Mesendoderm (in vitro differentiated cells): Measurements from ENCODE around the gene GPR39.
A peak's percentile ranks its signal among the peaks of the same experiment; 100 is the strongest.

Experiments used
- DNase-seq: peaks from one replicate; pipeline ENCODE4 v3.0.0; 2013
- H2AK5ac ChIP-seq: 2 replicates; pipeline ENCODE4 v1.6.1; 2013; ENCODE audit warnings: low read length, inconsistent platforms
- H2BK120ac ChIP-seq: 2 replicates; pipeline ENCODE4 v1.6.1; 2013; ENCODE audit warnings: low read depth, mild to moderate bottlenecking, low read length, moderate library complexity, mixed read lengths
- H2BK15ac ChIP-seq: replicated peaks from 2 replicates; pipeline ENCODE4 v1.6.1; 2013; ENCODE audit warnings: low read depth, mild to moderate bottlenecking, moderate library complexity
- H2BK5ac ChIP-seq: 2 replicates; pipeline ENCODE4 v1.6.1; 2013; ENCODE audit warnings: low read length, inconsistent platforms
- H3K18ac ChIP-seq: 2 replicates; pipeline ENCODE4 v1.6.1; 2013; ENCODE audit warnings: mild to moderate bottlenecking, low read length, mixed read lengths
- H3K23ac ChIP-seq: one replicate; pipeline ENCODE4 v1.6.1; 2013; ENCODE audit warnings: low read length
- H3K27ac ChIP-seq: 2 replicates; pipeline ENCODE4 v1.5.1; 2013; ENCODE audit warnings: low read depth, mild to moderate bottlenecking, inconsistent platforms, low read length, moderate library complexity
- H3K27me3 ChIP-seq: 2 replicates; pipeline ENCODE4 v1.6.1; 2013; ENCODE audit warnings: low read length, control low read depth, mild to moderate bottlenecking, inconsistent platforms; ENCODE audit not compliant: insufficient read depth, poor library complexity
- H3K36me3 ChIP-seq: 2 replicates; pipeline ENCODE4 v1.6.1; 2013; ENCODE audit warnings: low read length, inconsistent platforms; ENCODE audit not compliant: control insufficient read depth, insufficient read depth
- H3K4ac ChIP-seq: one replicate; pipeline ENCODE4 v1.6.1; 2013; ENCODE audit warnings: low read depth, mild to moderate bottlenecking, low read length, moderate library complexity
- H3K4me1 ChIP-seq: 2 replicates; pipeline ENCODE4 v1.6.1; 2013; ENCODE audit warnings: low read depth, low read length, inconsistent platforms; ENCODE audit not compliant: control insufficient read depth
- H3K4me2 ChIP-seq: 2 replicates; pipeline ENCODE4 v1.6.1; 2013; ENCODE audit warnings: low read length
- H3K4me3 ChIP-seq: 2 replicates; pipeline ENCODE4 v1.5.1; 2013; ENCODE audit warnings: mild to moderate bottlenecking, low read length
- H3K56ac ChIP-seq: one replicate; pipeline ENCODE4 v1.6.1; 2013; ENCODE audit warnings: low read length
- H3K79me1 ChIP-seq: 2 replicates; pipeline ENCODE4 v1.6.1; 2013; ENCODE audit warnings: low read length, inconsistent platforms
- H3K79me2 ChIP-seq: 2 replicates; pipeline ENCODE4 v1.6.1; 2013; ENCODE audit warnings: mild to moderate bottlenecking, low read length; ENCODE audit not compliant: control insufficient read depth, insufficient read depth
- H3K9ac ChIP-seq: 2 replicates; pipeline ENCODE4 v1.6.1; 2013; ENCODE audit warnings: low read length, inconsistent platforms
- H4K5ac ChIP-seq: one replicate; pipeline ENCODE4 v1.6.1; 2013; ENCODE audit warnings: low read length
- H4K8ac ChIP-seq: one replicate; pipeline ENCODE4 v1.6.1; 2013; ENCODE audit warnings: low read depth, mild to moderate bottlenecking, control low read depth, low read length, moderate library complexity
- WGBS: extraction: QIAGEN DNeasy Blood & Tissue Kit; methylation state at CpG from one replicate; pipeline ENCODE4 v1.1.7; 2013; ENCODE audit warnings: low lambda C conversion rate, missing lambda C conversion rate; ENCODE audit not compliant: insufficient coverage; ENCODE audit errors: extremely low coverage; 5-methylcytosine and 5-hydroxymethylcytosine counted together

The GPR39 gene

GRCh38 chr2:132651115-132652045 lies 234.8 kb downstream of the GPR39 start:
- Histone ChIP-seq H3K27ac (no peak overlapping the region), H2BK15ac (no peak overlapping the region), H3K79me2 (no peaks in the 10 kb centered on the region), H4K5ac (no peak overlapping the region), H2AK5ac (no peak overlapping the region), H3K4me2 (no peak overlapping the region), H3K36me3 (no peaks in the 10 kb centered on the region), H3K4me3 (no peak overlapping the region), H3K79me1 (no peaks in the 10 kb centered on the region), H2BK5ac (no peak overlapping the region), H3K27me3 (no peaks in the 10 kb centered on the region), H3K23ac (no peak overlapping the region), H4K8ac (no peak overlapping the region), H3K4ac (no peak overlapping the region), H2BK120ac (no peak overlapping the region), H3K18ac (no peak overlapping the region), H3K9ac (no peak overlapping the region), H3K4me1 (no peaks in the 10 kb centered on the region), H3K56ac (no peak overlapping the region)
- DNase-seq, result peak; percentile 65
- WGBS, result no CpG with 5 or more reads among the region's 12 CpGs

DNA sequence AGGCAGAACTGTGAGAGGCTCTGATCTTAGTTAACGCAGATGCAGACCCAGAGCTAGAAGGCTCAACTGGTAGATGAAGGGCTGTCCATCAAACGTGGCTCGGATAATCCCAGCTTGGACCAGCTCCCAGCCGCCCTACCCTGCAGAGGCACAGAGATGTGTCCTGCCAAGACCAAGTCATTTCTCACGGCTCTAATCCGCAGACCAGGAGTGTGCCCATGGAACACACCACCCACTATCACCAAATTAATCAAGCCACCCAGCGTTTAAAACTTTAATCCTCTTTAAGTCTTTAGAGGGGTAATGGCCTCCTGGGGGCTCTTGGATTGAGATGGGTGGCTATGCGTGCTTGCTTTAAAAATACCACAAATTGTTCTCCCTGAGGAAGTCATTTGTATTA lies 235.9 kb downstream of the GPR39 start:
- Histone ChIP-seq H4K5ac (no peak overlapping the region), H3K4me1 (no peaks in the 10 kb centered on the region), H3K18ac (no peak overlapping the region), H2BK5ac (no peak overlapping the region), H3K4me3 (no peak overlapping the region), H3K79me2 (no peaks in the 10 kb centered on the region), H3K79me1 (no peaks in the 10 kb centered on the region), H3K4ac (no peak overlapping the region), H2BK15ac (no peak overlapping the region), H3K27me3 (no peaks in the 10 kb centered on the region), H2AK5ac (no peak overlapping the region), H2BK120ac (no peak overlapping the region), H4K8ac (no peak overlapping the region), H3K4me2 (no peak overlapping the region), H3K27ac (no peak overlapping the region), H3K56ac (no peak overlapping the region), H3K23ac (no peak overlapping the region), H3K9ac (no peak overlapping the region), H3K36me3 (no peaks in the 10 kb centered on the region)
- DNase-seq, result peak; percentile 18
- WGBS, result no CpG with 5 or more reads among the region's 8 CpGs

- WGBS, result no CpG with 5 or more reads among the region's 4 CpGs
- no peaks in the 10 kb centered on the region for H3K4me1 ChIP-seq
- no peak for DNase-seq
Measured at GRCh38 chr2:132654335-132654734, 237.7 kb downstream of the GPR39 start.

GRCh38 chr2:132654968-132655367 lies 238.4 kb downstream of the GPR39 start:
- Histone ChIP-seq H2BK15ac (no peak overlapping the region), H3K9ac (no peak overlapping the region), H2BK120ac (no peak overlapping the region), H3K36me3 (no peaks in the 10 kb centered on the region), H3K27me3 (no peaks in the 10 kb centered on the region), H2BK5ac (no peak overlapping the region), H2AK5ac (no peak overlapping the region), H3K18ac (no peak overlapping the region), H4K5ac (no peak overlapping the region), H3K23ac (no peak overlapping the region), H3K79me2 (no peaks in the 10 kb centered on the region), H3K27ac (no peak overlapping the region), H3K4me2 (no peak overlapping the region), H3K4ac (no peak overlapping the region), H3K4me1 (no peaks in the 10 kb centered on the region), H3K4me3 (no peak overlapping the region), H3K79me1 (no peaks in the 10 kb centered on the region), H3K56ac (no peak overlapping the region), H4K8ac (no peak overlapping the region)
- no CpG with 5 or more reads among the region's 7 CpGs for WGBS
- DNase-seq, result no peak

More at GRCh38 chr2:132654335-132654734, 237.7 kb downstream of the GPR39 start:
- H4K8ac ChIP-seq, result no peak overlapping the region
- H3K36me3 ChIP-seq, result no peaks in the 10 kb centered on the region
- no peak overlapping the region for H2BK5ac ChIP-seq
- no peak overlapping the region for H2BK120ac ChIP-seq
- H3K56ac ChIP-seq, result no peak overlapping the region
- no peaks in the 10 kb centered on the region for H3K79me2 ChIP-seq
- H3K79me1 ChIP-seq, result no peaks in the 10 kb centered on the region
- no peak overlapping the region for H3K18ac ChIP-seq
- no peak overlapping the region for H3K27ac ChIP-seq
- H3K4me3 ChIP-seq, result no peak overlapping the region
- no peak overlapping the region for H4K5ac ChIP-seq
- no peak overlapping the region for H2AK5ac ChIP-seq
- no peak overlapping the region for H3K4ac ChIP-seq
- H3K23ac ChIP-seq, result no peak overlapping the region
- H2BK15ac ChIP-seq, result no peak overlapping the region
- no peaks in the 10 kb centered on the region for H3K27me3 ChIP-seq
- H3K9ac ChIP-seq, result no peak overlapping the region
- no peak overlapping the region for H3K4me2 ChIP-seq

GRCh38 chr2:132656266-132656975 lies 239.8 kb downstream of the GPR39 start:
- Histone ChIP-seq H3K79me1 (no peaks in the 10 kb centered on the region), H3K4me2 (no peak overlapping the region), H3K27me3 (no peaks in the 10 kb centered on the region), H3K79me2 (no peaks in the 10 kb centered on the region), H2BK120ac (no peak overlapping the region), H4K8ac (peak overlapping the region; percentile 13), H3K18ac (no peak overlapping the region), H3K36me3 (no peaks in the 10 kb centered on the region), H3K23ac (no peak overlapping the region), H2BK15ac (no peak overlapping the region), H4K5ac (no peak overlapping the region), H3K27ac (no peak overlapping the region), H3K4ac (no peak overlapping the region), H3K4me3 (no peak overlapping the region), H3K56ac (no peak overlapping the region), H3K9ac (no peak overlapping the region), H2BK5ac (no peak overlapping the region), H2AK5ac (no peak overlapping the region), H3K4me1 (no peaks in the 10 kb centered on the region)
- WGBS, result no CpG with 5 or more reads among the region's 7 CpGs
- no peak for DNase-seq
